HS-5 (cell line): ENCODE data around the gene REXO1.
"Not testable (repeated sequence)": the region's sequence is repeated elsewhere in the genome, so short reads cannot be mapped to it uniquely, and the experiment has no call there.

Experiments used
- DNase-seq: peaks from one replicate; pipeline ENCODE4 v3.0.0-alpha.2; 2012; ENCODE audit warnings: low read depth

The REXO1 gene

DNA sequence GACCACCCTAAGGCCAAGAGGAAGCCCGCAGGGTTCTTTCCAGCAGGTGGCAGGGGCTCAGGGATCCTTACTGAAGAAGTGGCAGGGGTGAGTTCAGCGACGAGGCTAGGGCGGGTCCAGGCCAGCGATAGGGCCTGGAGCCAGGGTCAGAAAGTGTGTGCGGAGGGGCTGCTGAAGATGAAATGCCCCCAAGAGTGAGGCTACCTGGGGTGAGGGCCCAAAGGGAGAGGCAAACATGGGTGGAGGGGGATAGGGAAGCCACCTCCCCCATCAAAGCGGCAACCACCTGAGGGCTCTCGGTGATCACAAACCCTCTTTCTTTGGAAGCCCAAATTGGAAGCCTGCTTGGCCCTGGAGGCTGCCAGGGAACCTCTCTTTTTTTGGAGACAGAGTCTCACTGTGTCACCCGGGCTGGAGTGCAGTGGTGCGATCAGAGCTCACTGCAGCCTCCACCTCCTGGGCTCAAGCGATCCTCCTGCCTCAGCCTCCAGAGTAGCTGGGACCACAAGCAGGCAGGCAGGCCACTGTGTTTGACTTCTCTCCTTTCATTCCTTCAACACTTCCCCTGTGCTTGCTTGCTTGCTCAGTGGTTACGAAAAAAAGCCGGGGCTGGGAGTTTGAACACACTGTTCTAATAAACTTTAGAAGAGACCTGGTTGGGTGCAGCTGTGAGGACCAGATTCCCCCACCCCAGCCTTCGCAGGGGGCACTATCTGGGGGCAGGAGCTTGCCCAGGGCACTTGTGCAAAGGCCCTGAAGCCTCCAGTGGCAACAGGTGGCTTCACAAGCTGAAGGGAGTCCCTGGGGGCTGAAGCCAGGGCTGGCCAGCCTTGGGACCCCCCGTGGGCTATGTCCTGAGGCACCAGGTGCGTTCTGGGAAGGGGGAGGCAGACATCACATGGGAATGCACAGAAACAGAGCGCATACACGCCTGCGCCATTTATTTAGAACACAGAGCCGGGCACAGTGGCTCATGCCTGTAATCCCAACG is 34.8 kb downstream of the REXO1 start:
- no peak for DNase-seq

GRCh38 chr19:1812426-1813191 is 35.7 kb downstream of the REXO1 start:
- peak; percentile 47 for DNase-seq

- DNase-seq = no peak
Observed at GRCh38 chr19:1811942-1812425, 36.3 kb downstream of the REXO1 start, which contains the start of gene ATP8B3. Gene ATP8B3 (minus strand): TSS chr19:1812276. CDS start chr19:1811736, 540 bp downstream.

- peak; percentile 26 for DNase-seq
Observed at GRCh38 chr19:1811472-1811894, 36.8 kb downstream of the REXO1 start.

- DNase-seq = no peak
Observed at GRCh38 chr19:1810439-1811160, 37.7 kb downstream of the REXO1 start.

DNA sequence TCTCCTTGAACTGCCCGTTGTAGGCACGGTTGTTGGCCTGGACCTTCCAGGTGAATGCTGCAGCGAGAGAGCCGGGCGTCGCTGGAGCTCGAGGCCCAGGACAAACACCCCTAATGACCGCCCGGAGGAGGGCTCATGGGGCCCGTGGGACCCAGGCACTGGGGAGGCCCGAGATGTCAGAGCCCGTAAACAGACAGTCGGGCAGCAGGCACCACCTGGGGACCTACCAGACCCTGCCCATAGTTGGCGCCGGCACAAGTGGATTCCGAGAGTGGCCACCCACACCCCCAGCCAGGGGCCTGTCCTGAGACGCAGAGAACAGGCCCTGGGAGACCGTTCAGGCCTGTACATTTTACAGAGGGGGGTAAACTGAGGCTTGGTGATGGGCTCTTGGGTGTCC is 38.6 kb downstream of the REXO1 start:
- no peak for DNase-seq

DNA sequence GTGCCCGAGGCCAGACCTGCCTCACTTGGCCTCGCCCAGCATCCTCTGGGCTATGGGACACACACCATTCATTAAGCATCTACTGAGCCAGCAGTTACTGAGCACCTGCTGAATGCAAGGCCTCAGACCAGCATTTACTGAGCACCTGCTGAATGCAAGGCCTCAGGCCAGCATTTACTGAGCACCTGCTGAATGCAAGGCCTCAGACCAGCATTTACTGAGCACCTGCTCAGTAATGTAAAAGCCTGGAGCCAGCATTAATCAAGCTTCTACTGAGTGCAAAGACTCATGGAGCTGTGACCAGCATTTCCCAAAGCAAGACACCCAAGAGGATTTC is 39.9 kb downstream of the REXO1 start:
- no peak for DNase-seq

GRCh38 chr19:1807695-1808394 is 40.4 kb downstream of the REXO1 start:
- DNase-seq = no peak

GRCh38 chr19:1807030-1807694 is 41.1 kb downstream of the REXO1 start:
- DNase-seq = no peak

DNA sequence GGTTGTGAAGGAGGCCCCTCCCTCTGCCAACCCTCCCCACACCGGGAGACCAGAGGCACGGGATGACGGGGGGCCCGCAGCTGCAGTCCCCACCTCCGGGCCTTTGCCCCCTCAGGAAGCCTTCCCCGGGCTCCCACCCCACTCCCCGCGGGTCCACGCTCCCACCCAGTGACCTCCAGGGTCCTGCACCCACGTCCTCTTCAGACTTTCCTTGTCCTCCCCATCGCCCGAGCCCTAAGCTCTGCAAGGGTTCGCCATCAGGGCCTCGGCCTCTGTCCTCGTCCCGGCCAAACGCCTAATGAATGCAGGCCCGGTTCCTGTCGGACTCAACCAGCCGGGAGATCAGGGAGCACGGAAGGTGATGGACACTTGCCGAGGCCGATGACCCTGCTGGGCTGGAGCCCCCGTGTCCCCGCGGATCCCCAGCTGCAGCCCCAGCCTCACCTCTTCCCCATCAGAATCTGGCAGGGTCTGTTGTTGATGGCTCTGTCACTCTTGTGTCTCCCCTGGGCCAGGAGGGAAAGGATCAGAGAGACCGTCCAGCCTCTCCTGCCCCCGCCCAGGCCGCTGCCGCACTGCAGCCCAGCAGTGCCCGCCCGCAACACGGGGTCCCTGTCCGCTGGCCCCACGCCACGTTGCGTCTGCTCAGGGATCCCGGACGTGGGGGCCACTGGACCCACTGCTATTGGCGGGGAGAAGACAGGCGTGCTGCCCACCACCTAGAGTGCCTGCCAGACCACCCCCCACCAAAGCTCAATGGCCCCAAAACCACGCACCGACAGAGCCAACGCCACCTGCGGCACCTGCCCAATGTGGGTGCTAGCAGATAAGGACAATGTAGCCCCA is 41.9 kb downstream of the REXO1 start:
- DNase-seq = no peak

- no peak for DNase-seq
Observed at GRCh38 chr19:1805401-1806183, 42.7 kb downstream of the REXO1 start.

- no peak for DNase-seq
Observed at GRCh38 chr19:1804858-1805257, 43.4 kb downstream of the REXO1 start.

DNA sequence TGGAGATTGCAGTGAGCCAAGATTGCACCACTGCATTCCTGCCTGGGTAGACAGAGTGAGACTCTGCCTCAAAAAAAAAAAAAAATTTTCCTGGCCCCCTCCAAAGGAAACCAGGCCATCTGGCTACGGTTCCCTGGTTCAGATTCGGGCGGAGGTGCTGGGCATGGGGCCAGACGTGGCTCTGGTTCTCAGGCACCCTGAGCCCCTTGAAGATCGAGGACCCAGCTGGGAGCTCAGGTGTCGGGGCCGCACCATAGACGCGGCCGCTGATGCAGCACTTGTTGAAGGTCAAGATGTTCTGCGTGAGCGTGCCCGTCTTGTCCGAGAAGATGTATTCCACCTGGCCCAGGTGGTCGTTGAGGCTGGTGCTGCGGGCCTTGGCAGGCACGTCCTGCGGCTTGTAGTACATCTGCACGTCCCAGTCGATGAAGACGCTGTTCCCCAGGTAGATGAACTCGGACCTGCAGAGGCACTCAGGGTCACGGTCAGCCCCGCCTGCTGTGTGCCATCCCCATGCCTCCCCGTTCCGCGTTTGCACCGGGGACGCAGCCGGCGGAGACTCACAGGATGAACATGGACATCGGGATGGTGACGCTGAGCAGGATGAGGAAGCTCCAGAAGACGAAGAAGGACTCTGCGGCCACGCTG is 48.5 kb downstream of the REXO1 start:
- no peak for DNase-seq

DNA sequence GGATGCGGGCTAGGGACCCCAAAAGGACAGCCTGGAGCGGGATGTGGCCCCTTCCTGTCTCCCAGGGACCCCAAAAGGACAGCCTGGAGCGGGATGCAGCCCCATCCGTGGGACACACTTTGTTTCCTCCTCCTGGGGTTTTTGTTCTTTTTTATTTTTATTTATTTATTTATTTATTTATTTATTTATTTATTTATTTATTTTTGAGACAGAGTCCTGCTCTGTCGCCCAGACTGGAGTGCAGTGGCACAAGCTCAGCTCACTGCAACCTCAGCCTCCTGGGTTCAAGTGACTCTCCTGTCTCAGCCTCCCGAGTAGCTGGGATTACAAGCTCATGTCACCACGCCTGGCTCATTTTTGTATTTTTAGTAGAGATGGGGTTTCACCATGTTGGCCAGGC is 51.0 kb downstream of the REXO1 start:
- DNase-seq = not testable (repeated sequence)

GRCh38 chr19:1796395-1797142 is 51.7 kb downstream of the REXO1 start:
- DNase-seq = no peak

- DNase-seq = no peak
Observed at GRCh38 chr19:1794424-1795172, 53.7 kb downstream of the REXO1 start.

GRCh38 chr19:1791879-1792278 is 56.4 kb downstream of the REXO1 start:
- DNase-seq = no peak
